Neutrophil (primary cell): Measurements from ENCODE around the gene DCP1A.
A peak's percentile ranks its signal among the peaks of the same experiment; 100 is the strongest.
"Not testable (repeated sequence)": the region's sequence is repeated elsewhere in the genome, so short reads cannot be mapped to it uniquely, and the experiment has no call there.

ENCODE experiments used
- H3K27ac ChIP-seq: fragments of 200-600 bp; sonication (generic); 2 replicates; pipeline ENCODE4 v1.5.1; 2016; ENCODE audit warnings: mild to moderate bottlenecking, moderate library complexity
- H3K27me3 ChIP-seq: fragments of 200-600 bp; sonication (generic); 2 replicates; pipeline ENCODE4 v1.6.0; 2016; ENCODE audit warnings: mild to moderate bottlenecking
- H3K36me3 ChIP-seq: fragments of 200-600 bp; sonication (generic); 2 replicates; pipeline ENCODE4 v1.5.1; 2017
- H3K4me1 ChIP-seq, 2 experiments: fragments of 200-600 bp in 1 of 2; sonication (generic) in 1 of 2; 1 replicate in 1 of 2; 2 replicates in 1 of 2; pipeline versions ENCODE4 v1.5.1 to v1.6.1; 2013 to 2016; ENCODE audit warnings: low read depth in 1 of 2, low read length in 1 of 2, mild to moderate bottlenecking in 1 of 2, moderate library complexity in 1 of 2; ENCODE audit not compliant: control insufficient read depth in 1 of 2, insufficient read depth in 1 of 2
- H3K4me3 ChIP-seq, 2 experiments: fragments of 200-600 bp in 1 of 2; sonication (generic) in 1 of 2; 1 replicate in 1 of 2; 2 replicates in 1 of 2; pipeline ENCODE4 v1.5.1; 2013 to 2016; ENCODE audit warnings: low read depth in 1 of 2, low read length in 1 of 2, mild to moderate bottlenecking in 1 of 2, moderate library complexity in 1 of 2
- H3K9me3 ChIP-seq: fragments of 200-600 bp; sonication (generic); 2 replicates; pipeline ENCODE4 v1.5.1; 2016
- CTCF ChIP-seq: fragments of 200-600 bp; sonication (generic); IDR thresholded peaks from 2 replicates; pipeline ENCODE4 v1.5.1; 2016; ENCODE audit warnings: antibody characterized with exemption

DCP1A gene

GRCh38 chr3:53377794-53378193, 30.5 kb upstream of the DCP1A start:
- H3K4me1 ChIP-seq: no peaks in the 10 kb centered on the region
- H3K9me3 ChIP-seq: no peaks in the 10 kb centered on the region
- no peak overlapping the region for H3K4me3 ChIP-seq
- H3K27ac ChIP-seq: no peak overlapping the region
- peaks cover 28% of the 10 kb centered on the region for H3K27me3 ChIP-seq
- no peak for TF ChIP-seq CTCF
- H3K36me3 ChIP-seq: no peaks in the 10 kb centered on the region

DNA sequence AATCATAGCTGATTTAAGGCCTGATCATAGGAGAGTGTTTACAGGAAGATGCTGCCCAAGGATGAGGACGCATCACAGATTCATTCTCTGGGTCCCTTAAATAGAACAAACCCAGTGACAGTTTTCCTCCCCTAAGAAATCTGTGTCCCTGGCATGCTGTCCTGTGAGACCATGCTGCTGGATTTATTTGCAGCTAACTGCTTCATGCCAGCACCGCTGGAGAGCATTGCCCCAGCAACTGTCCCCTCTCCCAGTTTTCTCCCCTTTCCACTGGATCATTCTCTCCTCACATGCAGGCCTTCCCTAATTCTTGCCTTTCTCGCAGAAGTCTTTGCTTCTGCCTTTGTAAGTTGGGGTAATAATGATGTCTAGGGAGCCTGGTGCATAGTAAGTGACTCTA, 29.3 kb upstream of the DCP1A start:
- no peaks in the 10 kb centered on the region for H3K9me3 ChIP-seq
- H3K4me3 ChIP-seq: no peak overlapping the region
- no peak for TF ChIP-seq CTCF
- H3K27me3 ChIP-seq: peaks cover 28% of the 10 kb centered on the region
- H3K27ac ChIP-seq: no peak overlapping the region
- H3K36me3 ChIP-seq: no peaks in the 10 kb centered on the region
- no peaks in the 10 kb centered on the region for H3K4me1 ChIP-seq

GRCh38 chr3:53375019-53375418, 27.7 kb upstream of the DCP1A start:
- Histone ChIP-seq H3K9me3 (no peaks in the 10 kb centered on the region), H3K4me1 (no peaks in the 10 kb centered on the region), H3K4me3 (no peak overlapping the region), H3K27me3 (peaks cover 15% of the 10 kb centered on the region), H3K27ac (no peak overlapping the region), H3K36me3 (no peaks in the 10 kb centered on the region)
- peak; percentile 53 for TF ChIP-seq CTCF

- H3K4me1 ChIP-seq, H3K27ac ChIP-seq, H3K9me3 ChIP-seq, H3K36me3 ChIP-seq, H3K27me3 ChIP-seq, H3K4me3 ChIP-seq: not testable (repeated sequence)
These were observed 23.4 kb upstream of the DCP1A start for GRCh38 chr3:53370719-53371118.

- H3K9me3 ChIP-seq: no peaks in the 10 kb centered on the region
- no peak overlapping the region for H3K27ac ChIP-seq
- no peak overlapping the region for H3K4me3 ChIP-seq
- no peaks in the 10 kb centered on the region for H3K27me3 ChIP-seq
- no peak for TF ChIP-seq CTCF
- peaks cover 9 to 12% of the 10 kb centered on the region in 2 experiments for H3K4me1 ChIP-seq
- H3K36me3 ChIP-seq: no peaks in the 10 kb centered on the region
These were observed 14.5 kb upstream of the DCP1A start for GRCh38 chr3:53361852-53362251.

GRCh38 chr3:53357458-53357857, 10.1 kb upstream of the DCP1A start:
- no peak overlapping the region for H3K4me3 ChIP-seq
- H3K36me3 ChIP-seq: no peaks in the 10 kb centered on the region
- H3K4me1 ChIP-seq: peaks cover 18 to 28% of the 10 kb centered on the region in 2 experiments
- TF ChIP-seq CTCF: no peak
- H3K27me3 ChIP-seq: no peaks in the 10 kb centered on the region
- H3K9me3 ChIP-seq: no peaks in the 10 kb centered on the region
- H3K27ac ChIP-seq: peak overlapping the region; percentile 55
